Parathyroid adenoma (tissue), 2 donors: ENCODE results near the gene SMIM36.
"Not testable (repeated sequence)": the region's sequence is repeated elsewhere in the genome, so short reads cannot be mapped to it uniquely, and the experiment has no call there.

Experiments
- H2AFZ ChIP-seq: fragments of 300-600 bp; sonication (generic); one replicate; pipeline ENCODE4 v1.7.0; 2017; ENCODE audit warnings: antibody characterized with exemption, mild to moderate bottlenecking
- H3K27ac ChIP-seq: fragments of 300-600 bp; sonication (generic); one replicate; pipeline ENCODE4 v1.7.0; 2017
- H3K27me3 ChIP-seq: fragments of 300-600 bp; sonication (generic); one replicate; pipeline ENCODE4 v1.7.0; 2017; ENCODE audit warnings: low read length; ENCODE audit not compliant: control insufficient read depth, insufficient read depth
- H3K36me3 ChIP-seq: fragments of 300-600 bp; sonication (generic); one replicate; pipeline ENCODE4 v1.7.0; 2017; ENCODE audit warnings: low read length; ENCODE audit not compliant: control insufficient read depth, insufficient read depth
- H3K4me1 ChIP-seq: fragments of 300-600 bp; sonication (generic); one replicate; pipeline ENCODE4 v1.7.0; 2017; ENCODE audit warnings: control low read depth
- H3K4me2 ChIP-seq: fragments of 300-600 bp; sonication (generic); one replicate; pipeline ENCODE4 v1.7.0; 2017; ENCODE audit warnings: low read length
- H3K4me3 ChIP-seq: fragments of 300-600 bp; sonication (generic); one replicate; pipeline ENCODE4 v1.7.0; 2017; ENCODE audit warnings: low read depth, low read length
- H3K79me2 ChIP-seq: fragments of 300-600 bp; sonication (generic); one replicate; pipeline ENCODE4 v1.7.0; 2017; ENCODE audit warnings: control low read depth
- H3K9ac ChIP-seq: fragments of 300-600 bp; sonication (generic); one replicate; pipeline ENCODE4 v1.7.0; 2017; ENCODE audit warnings: mild to moderate bottlenecking
- H3K9me3 ChIP-seq: fragments of 300-600 bp; sonication (generic); one replicate; pipeline ENCODE4 v1.7.0; 2017; ENCODE audit warnings: low read length; ENCODE audit not compliant: control insufficient read depth
- TF ChIP-seq, protein P1 (sequence below): fragments of 300-600 bp; sonication (generic); IDR thresholded peaks from one replicate; pipeline ENCODE4 v1.7.0; 2017; ENCODE audit warnings: antibody characterized with exemption, mild to moderate bottlenecking
- donor health status: primary hyperparathyroidism.

The SMIM36 gene

DNA sequence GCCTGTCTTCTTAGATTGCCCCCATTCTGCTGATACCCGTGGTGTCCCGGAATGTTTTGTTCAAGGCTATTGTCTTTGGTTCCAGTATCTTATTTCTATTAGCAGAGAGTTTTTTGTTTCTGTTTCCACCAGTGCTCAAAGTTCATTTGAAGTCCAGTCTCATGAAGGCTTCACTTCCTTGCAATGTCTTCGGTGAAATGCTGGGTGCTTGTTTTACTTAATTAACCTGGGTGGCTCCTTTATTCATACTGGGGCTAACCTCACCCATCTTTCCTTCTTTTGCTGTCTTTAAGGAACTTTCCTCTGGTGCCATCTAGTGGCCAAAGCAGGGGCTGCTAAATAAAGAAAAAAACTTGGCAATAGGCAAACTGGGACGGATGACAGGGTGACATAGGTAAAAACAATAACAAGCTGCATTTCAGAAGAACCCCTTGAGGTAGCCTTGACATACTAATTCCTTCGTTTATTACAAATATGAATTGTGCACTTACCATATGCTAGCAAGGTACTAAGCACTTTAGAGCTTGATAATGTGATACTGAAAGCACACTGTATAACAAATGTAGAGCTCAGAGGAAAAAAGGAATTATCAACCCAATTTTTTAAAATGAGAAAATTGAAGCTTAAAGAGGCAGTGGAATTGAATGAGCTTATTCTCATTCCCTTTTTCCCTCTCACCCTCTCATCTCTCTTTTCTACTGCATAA is 2.8 kb upstream of the SMIM36 start:
- Histone ChIP-seq H3K9ac (no peak overlapping the region), H3K4me2 (peak overlapping the region; percentile 13), H3K36me3 (no peaks in the 10 kb centered on the region), H3K4me1 (peaks cover 6% of the 10 kb centered on the region), H2AFZ (peak overlapping the region; percentile 49), H3K27me3 (no peaks in the 10 kb centered on the region), H3K4me3 (no peak overlapping the region), H3K79me2 (no peaks in the 10 kb centered on the region), H3K9me3 (no peaks in the 10 kb centered on the region), H3K27ac (no peak overlapping the region)
- TF ChIP-seq, protein P1, sequence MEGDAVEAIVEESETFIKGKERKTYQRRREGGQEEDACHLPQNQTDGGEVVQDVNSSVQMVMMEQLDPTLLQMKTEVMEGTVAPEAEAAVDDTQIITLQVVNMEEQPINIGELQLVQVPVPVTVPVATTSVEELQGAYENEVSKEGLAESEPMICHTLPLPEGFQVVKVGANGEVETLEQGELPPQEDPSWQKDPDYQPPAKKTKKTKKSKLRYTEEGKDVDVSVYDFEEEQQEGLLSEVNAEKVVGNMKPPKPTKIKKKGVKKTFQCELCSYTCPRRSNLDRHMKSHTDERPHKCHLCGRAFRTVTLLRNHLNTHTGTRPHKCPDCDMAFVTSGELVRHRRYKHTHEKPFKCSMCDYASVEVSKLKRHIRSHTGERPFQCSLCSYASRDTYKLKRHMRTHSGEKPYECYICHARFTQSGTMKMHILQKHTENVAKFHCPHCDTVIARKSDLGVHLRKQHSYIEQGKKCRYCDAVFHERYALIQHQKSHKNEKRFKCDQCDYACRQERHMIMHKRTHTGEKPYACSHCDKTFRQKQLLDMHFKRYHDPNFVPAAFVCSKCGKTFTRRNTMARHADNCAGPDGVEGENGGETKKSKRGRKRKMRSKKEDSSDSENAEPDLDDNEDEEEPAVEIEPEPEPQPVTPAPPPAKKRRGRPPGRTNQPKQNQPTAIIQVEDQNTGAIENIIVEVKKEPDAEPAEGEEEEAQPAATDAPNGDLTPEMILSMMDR, result peak; percentile 98

DNA sequence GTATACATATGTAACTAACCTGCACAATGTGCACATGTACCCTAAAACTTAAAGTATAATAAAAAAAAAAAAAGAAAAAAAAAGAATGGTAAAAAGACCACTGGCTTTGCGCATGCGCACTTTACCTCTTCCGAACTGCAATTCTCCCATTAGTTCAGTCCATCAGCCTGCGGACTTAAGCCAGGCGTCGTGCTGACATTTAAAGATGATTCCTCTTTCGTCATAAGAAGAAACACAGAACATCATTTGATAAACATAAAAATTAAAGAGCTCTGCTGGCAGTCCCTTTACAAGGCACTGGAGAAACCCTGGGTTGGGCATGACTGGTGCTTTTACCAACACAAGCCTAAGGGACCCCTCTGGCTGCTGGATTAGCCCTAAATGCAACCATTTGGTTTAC is 3.6 kb downstream of the SMIM36 start:
- not testable (repeated sequence) for H3K79me2 ChIP-seq, H3K36me3 ChIP-seq, H3K4me2 ChIP-seq, H3K9ac ChIP-seq, H3K27me3 ChIP-seq, H2AFZ ChIP-seq, H3K9me3 ChIP-seq, H3K4me3 ChIP-seq, H3K4me1 ChIP-seq, H3K27ac ChIP-seq

DNA sequence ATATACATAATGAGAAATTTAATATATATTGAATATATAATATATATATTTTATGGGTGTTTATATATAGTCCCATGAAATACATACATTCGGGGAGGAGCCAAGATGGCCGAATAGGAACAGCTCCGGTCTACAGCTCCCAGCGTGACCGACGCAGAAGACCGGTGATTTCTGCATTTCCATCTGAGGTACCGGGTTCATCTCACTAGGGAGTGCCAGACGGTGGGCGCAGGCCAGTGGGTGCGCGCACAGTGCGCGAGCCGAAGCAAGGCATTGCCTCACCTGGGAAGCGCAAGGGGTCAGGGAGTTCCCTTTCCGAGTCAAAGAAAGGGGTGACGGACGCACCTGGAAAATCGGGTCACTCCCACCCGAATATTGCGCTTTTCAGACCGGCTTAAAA is 9.6 kb downstream of the SMIM36 start:
- not testable (repeated sequence) for H3K4me3 ChIP-seq, H3K4me1 ChIP-seq, H2AFZ ChIP-seq, H3K79me2 ChIP-seq, H3K36me3 ChIP-seq, H3K9me3 ChIP-seq, H3K9ac ChIP-seq, H3K27me3 ChIP-seq, H3K27ac ChIP-seq, H3K4me2 ChIP-seq

DNA sequence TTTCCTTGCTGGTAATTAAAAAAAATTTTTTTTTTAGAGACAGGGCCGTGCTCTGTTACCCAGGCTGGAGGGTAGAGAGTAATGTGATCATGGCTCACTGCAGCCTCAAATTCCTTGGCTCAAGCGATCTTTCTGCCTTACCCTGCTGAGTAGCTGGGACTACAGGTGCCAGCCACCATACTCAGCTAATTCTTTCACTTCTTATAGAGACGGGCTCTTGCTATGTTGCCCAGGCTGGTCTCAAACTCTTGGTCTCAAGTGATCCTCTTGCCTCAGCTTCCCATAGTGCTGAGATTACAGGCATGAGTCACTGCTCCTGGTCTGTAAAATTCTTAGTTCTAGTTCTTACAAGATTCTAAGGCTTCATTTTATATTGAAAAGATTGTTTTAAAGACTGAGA is 11.1 kb downstream of the SMIM36 start:
- H2AFZ ChIP-seq, result peak overlapping the region; percentile 66
- H3K4me1 ChIP-seq, result peaks cover 3% of the 10 kb centered on the region
- H3K9me3 ChIP-seq, result no peaks in the 10 kb centered on the region
- H3K4me2 ChIP-seq, result no peak overlapping the region
- H3K9ac ChIP-seq, result no peak overlapping the region
- H3K4me3 ChIP-seq, result no peak overlapping the region
- H3K36me3 ChIP-seq, result no peaks in the 10 kb centered on the region
- TF ChIP-seq, protein P1, result no peak
- H3K27me3 ChIP-seq, result no peaks in the 10 kb centered on the region
- H3K79me2 ChIP-seq, result no peaks in the 10 kb centered on the region
- no peak overlapping the region for H3K27ac ChIP-seq

DNA sequence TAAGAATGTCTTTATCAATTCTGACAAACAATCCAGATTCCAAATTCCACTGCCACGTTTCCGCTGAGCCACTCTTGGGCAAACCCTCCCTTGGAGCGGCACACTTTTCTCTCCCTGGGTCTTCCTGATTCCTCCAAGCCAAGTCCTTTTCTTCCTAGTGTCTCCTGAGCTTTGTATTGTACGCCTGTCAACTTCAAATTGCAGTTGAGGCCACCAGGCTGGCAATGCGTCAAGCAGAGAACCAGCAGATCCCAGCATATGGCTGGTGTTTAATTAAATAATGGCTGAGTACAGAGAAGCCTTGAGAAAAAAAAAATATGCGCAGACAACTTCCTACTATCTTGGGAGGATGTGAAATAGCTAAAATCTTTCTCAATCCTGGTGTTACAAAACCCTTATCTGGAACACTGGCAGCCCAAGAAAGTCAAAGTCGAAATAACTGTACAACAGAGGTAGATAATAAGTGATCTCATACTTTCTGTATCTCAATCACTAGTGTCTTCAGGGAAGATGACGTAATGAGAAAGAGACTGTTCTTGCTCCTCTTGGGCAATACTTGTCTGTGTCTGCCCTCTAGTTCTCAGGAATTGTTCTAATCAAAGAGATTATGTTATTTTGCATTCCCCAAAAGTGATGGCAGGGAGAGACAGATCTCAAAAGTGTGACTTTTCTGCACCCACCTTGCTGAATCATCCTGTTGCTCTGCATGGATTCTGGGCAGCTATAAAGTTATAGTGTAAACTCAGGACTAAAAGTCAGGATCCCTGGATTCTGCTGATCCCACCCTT is 15.0 kb downstream of the SMIM36 start:
- no peak overlapping the region for H3K4me3 ChIP-seq
- H3K36me3 ChIP-seq, result no peaks in the 10 kb centered on the region
- no peak overlapping the region for H3K27ac ChIP-seq
- H3K4me1 ChIP-seq, result peaks cover 3% of the 10 kb centered on the region
- TF ChIP-seq, protein P1, result peak; percentile 10
- H3K4me2 ChIP-seq, result no peak overlapping the region
- no peak overlapping the region for H3K9ac ChIP-seq
- peak overlapping the region; percentile 6 for H2AFZ ChIP-seq
- no peaks in the 10 kb centered on the region for H3K79me2 ChIP-seq
- no peaks in the 10 kb centered on the region for H3K9me3 ChIP-seq
- no peaks in the 10 kb centered on the region for H3K27me3 ChIP-seq
